ENCODE measurements around the gene ZMIZ1.
"Not testable (repeated sequence)": the region's sequence is repeated elsewhere in the genome, so short reads cannot be mapped to it uniquely, and the experiment has no call there.

DNA sequence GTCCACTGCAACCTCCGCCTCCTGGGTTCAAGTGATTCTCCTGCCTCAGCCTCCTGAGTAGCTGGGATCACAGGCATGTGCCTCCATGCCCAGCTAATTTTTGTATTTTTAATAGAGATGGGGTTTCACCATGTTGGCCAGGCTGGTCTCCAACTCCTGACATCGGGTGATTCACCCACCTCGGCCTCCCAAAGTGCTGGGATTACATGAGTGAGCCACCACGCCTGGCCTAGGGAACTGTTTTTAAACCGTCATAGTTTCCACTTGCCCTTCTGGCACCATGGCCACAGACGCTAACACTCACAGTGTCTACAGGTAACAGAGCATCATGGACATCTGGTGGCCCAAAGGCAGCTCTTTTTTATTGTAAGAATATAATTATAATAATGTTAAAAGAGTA, 32.4 kb upstream of the ZMIZ1 start:
- not testable (repeated sequence) for TF ChIP-seq ZNF274 (IDR thresholded peaks at IDR 0.05; ENCODE audit: low read depth, low read length); SUZ12 (IDR thresholded peaks at IDR 0.05; ENCODE audit: extremely low read depth, insufficient read depth, insufficient read length)

Data from NT2/D1 (cell line).